OCI-LY1 (cell line): ENCODE data around the gene SF3B2.
"Not testable (repeated sequence)": the region's sequence is repeated elsewhere in the genome, so short reads cannot be mapped to it uniquely, and the experiment has no call there.

Source experiments
- H2AFZ ChIP-seq: fragments of 200-600 bp; sonication (generic), shearing (Covaris generic); 2 replicates; pipeline ENCODE4 v1.6.0; 2014; ENCODE audit warnings: antibody characterized with exemption, mild to moderate bottlenecking, low read length
- H3F3A ChIP-seq: fragments of 200-600 bp; sonication (generic), shearing (Covaris generic); 2 replicates; pipeline ENCODE4 v1.6.0; 2014; ENCODE audit warnings: mild to moderate bottlenecking, antibody characterized with exemption, low read length, moderate library complexity; ENCODE audit not compliant: insufficient read depth
- H3K27ac ChIP-seq: fragments of 200-600 bp; sonication (generic); 2 replicates; pipeline ENCODE4 v1.5.1; 2014; ENCODE audit warnings: low read length, mixed run types, mild to moderate bottlenecking, low read depth; ENCODE audit not compliant: poor library complexity, severe bottlenecking
- H3K27me3 ChIP-seq: fragments of 200-600 bp; sonication (generic); 2 replicates; pipeline ENCODE4 v1.6.0; 2014; ENCODE audit warnings: antibody characterized with exemption, mild to moderate bottlenecking, low read length, moderate library complexity; ENCODE audit not compliant: insufficient read depth
- H3K36me3 ChIP-seq: fragments of 200-600 bp; sonication (generic); 2 replicates; pipeline ENCODE4 v1.6.1; 2014; ENCODE audit warnings: mild to moderate bottlenecking, antibody characterized with exemption, low read length, moderate library complexity, mixed read lengths; ENCODE audit not compliant: insufficient read depth
- H3K4me1 ChIP-seq: fragments of 200-600 bp; sonication (generic); 2 replicates; pipeline ENCODE4 v1.5.1; 2014; ENCODE audit warnings: mild to moderate bottlenecking, low read length, moderate library complexity; ENCODE audit not compliant: insufficient read depth, severe bottlenecking
- H3K4me2 ChIP-seq: fragments of 200-600 bp; sonication (generic), shearing (Covaris generic); 2 replicates; pipeline ENCODE4 v1.6.1; 2014; ENCODE audit warnings: low read length
- H3K4me3 ChIP-seq: fragments of 200-600 bp; sonication (generic); 2 replicates; pipeline ENCODE4 v1.5.1; 2014; ENCODE audit warnings: low read length, low read depth, mild to moderate bottlenecking, mixed read lengths; ENCODE audit not compliant: poor library complexity, severe bottlenecking
- H3K79me2 ChIP-seq: fragments of 200-600 bp; shearing (Covaris generic); 2 replicates; pipeline ENCODE4 v1.6.1; 2016; ENCODE audit warnings: mixed run types, low read length, mixed read lengths; ENCODE audit not compliant: insufficient read depth
- H3K9ac ChIP-seq: fragments of 200-600 bp; sonication (generic), shearing (Covaris generic); 2 replicates; pipeline ENCODE4 v1.6.1; 2014; ENCODE audit warnings: mild to moderate bottlenecking, low read length, mixed read lengths
- H3K9me2 ChIP-seq: fragments of 200-600 bp; sonication (generic), shearing (Covaris generic); 2 replicates; pipeline ENCODE4 v1.6.1; 2014; ENCODE audit warnings: low read depth, mild to moderate bottlenecking, low read length, mixed read lengths
- H3K9me3 ChIP-seq: fragments of 200-600 bp; shearing (Covaris generic); 2 replicates; pipeline ENCODE4 v1.6.1; 2014; ENCODE audit warnings: low read length, mixed read lengths
- H4K20me1 ChIP-seq: fragments of 200-600 bp; sonication (generic), shearing (Covaris generic); 2 replicates; pipeline ENCODE4 v1.6.0; 2016; ENCODE audit warnings: mild to moderate bottlenecking, low read length; ENCODE audit not compliant: insufficient read depth
- CTCF ChIP-seq: fragments of 200-600 bp; sonication (generic), shearing (Covaris generic); IDR thresholded peaks from 2 replicates; pipeline ENCODE4 v1.5.1; 2017; ENCODE audit warnings: mild to moderate bottlenecking, antibody characterized with exemption, low read length, moderate library complexity, mixed read lengths
- EZH2 ChIP-seq: fragments of 200-600 bp; sonication (generic), shearing (Covaris generic); IDR thresholded peaks from 2 replicates; pipeline ENCODE4 v1.8.0; 2017; ENCODE audit warnings: borderline replicate concordance, mixed run types, mild to moderate bottlenecking, antibody characterized with exemption, low read length, moderate library complexity, mixed read lengths

The SF3B2 gene

GRCh38 chr11:66007201-66007634, 44.9 kb upstream of the SF3B2 start:
- Histone ChIP-seq H3K4me1 (peaks cover 10% of the 10 kb centered on the region), H4K20me1 (no peaks in the 10 kb centered on the region), H2AFZ (no peak overlapping the region), H3K27ac (no peak overlapping the region), H3K9me3 (no peaks in the 10 kb centered on the region), H3F3A (no peaks in the 10 kb centered on the region), H3K27me3 (no peaks in the 10 kb centered on the region), H3K9ac (no peak overlapping the region), H3K9me2 (no peaks in the 10 kb centered on the region), H3K36me3 (peaks cover 25% of the 10 kb centered on the region), H3K79me2 (peaks cover 7% of the 10 kb centered on the region), H3K4me2 (no peak overlapping the region), H3K4me3 (no peak overlapping the region)
- TF ChIP-seq EZH2, result no peak
- TF ChIP-seq CTCF, result no peak

GRCh38 chr11:66008095-66008467, 44.1 kb upstream of the SF3B2 start:
- no peak overlapping the region for H2AFZ ChIP-seq
- peaks cover 6% of the 10 kb centered on the region for H3K4me1 ChIP-seq
- no peaks in the 10 kb centered on the region for H3K9me3 ChIP-seq
- no peak overlapping the region for H3K27ac ChIP-seq
- no peaks in the 10 kb centered on the region for H3K27me3 ChIP-seq
- H3K9ac ChIP-seq, result no peak overlapping the region
- no peaks in the 10 kb centered on the region for H4K20me1 ChIP-seq
- H3F3A ChIP-seq, result no peaks in the 10 kb centered on the region
- no peaks in the 10 kb centered on the region for H3K9me2 ChIP-seq
- H3K4me3 ChIP-seq, result no peak overlapping the region
- H3K36me3 ChIP-seq, result peaks cover 25% of the 10 kb centered on the region
- no peak overlapping the region for H3K4me2 ChIP-seq
- H3K79me2 ChIP-seq, result peaks cover 4% of the 10 kb centered on the region
- TF ChIP-seq CTCF (no peak), EZH2 (no peak)

- Histone ChIP-seq H3K27me3 (no peaks in the 10 kb centered on the region), H3K9ac (no peak overlapping the region), H3K4me3 (no peak overlapping the region), H4K20me1 (no peaks in the 10 kb centered on the region), H3K27ac (no peak overlapping the region), H3K36me3 (peaks cover 23% of the 10 kb centered on the region), H3K4me1 (peaks cover 1% of the 10 kb centered on the region), H3K79me2 (no peaks in the 10 kb centered on the region), H3K4me2 (no peak overlapping the region), H3K9me3 (no peaks in the 10 kb centered on the region), H3F3A (no peaks in the 10 kb centered on the region), H3K9me2 (no peaks in the 10 kb centered on the region), H2AFZ (no peak overlapping the region)
- no peak for TF ChIP-seq EZH2
- no peak for TF ChIP-seq CTCF
Measured at GRCh38 chr11:66008468-66009101, 43.6 kb upstream of the SF3B2 start.

GRCh38 chr11:66010036-66010435, 42.1 kb upstream of the SF3B2 start:
- H3K27me3 ChIP-seq, H4K20me1 ChIP-seq, H3K79me2 ChIP-seq, H3K27ac ChIP-seq, H3K4me1 ChIP-seq, H3F3A ChIP-seq, H3K9me2 ChIP-seq, H3K4me3 ChIP-seq, H3K9ac ChIP-seq, H3K4me2 ChIP-seq, H3K9me3 ChIP-seq, H2AFZ ChIP-seq: not testable (repeated sequence)
- H3K36me3 ChIP-seq, result peaks cover 11% of the 10 kb centered on the region; the same call in 1 of the 2 replicates
